Measurements from ENCODE around the gene PDLIM5.

PDLIM5 gene

DNA sequence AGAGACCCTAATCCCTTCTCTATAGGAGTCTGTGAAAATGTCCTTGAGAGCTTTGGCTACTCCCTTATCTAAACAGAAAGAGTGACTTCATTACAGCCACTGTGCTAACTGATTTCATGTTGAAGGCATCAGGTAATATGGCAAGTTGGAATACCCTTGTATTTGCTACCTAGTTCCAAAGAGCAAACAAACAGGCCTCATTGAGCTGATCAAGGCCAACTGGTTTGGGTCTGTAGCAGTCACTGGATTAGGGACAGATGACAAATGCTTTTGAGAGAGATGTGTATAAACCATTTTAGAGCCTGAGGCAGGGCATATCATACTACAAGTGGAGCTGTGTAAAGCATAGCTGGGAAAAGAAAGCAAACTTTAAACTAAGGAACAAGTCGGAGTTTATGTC is 22.9 kb upstream of the PDLIM5 start:
- no peak overlapping the region for H3K9ac ChIP-seq (ENCODE audit: low read length)
- H3K27ac ChIP-seq (ENCODE audit: low read depth, low read length): no peak overlapping the region
- H3K27me3 ChIP-seq (ENCODE audit: control insufficient read depth, insufficient read depth, low read length): no peaks in the 10 kb centered on the region
- H3K4me1 ChIP-seq (ENCODE audit: control insufficient read depth, insufficient read depth, low read length): no peaks in the 10 kb centered on the region
- no peak overlapping the region for H3K4me3 ChIP-seq (ENCODE audit: low read depth, low read length)
- H3K9me3 ChIP-seq (ENCODE audit: control insufficient read depth, insufficient read depth, low read depth, low read length): peaks cover 16% of the 10 kb centered on the region
- no peaks in the 10 kb centered on the region for H3K36me3 ChIP-seq (ENCODE audit: control insufficient read depth, insufficient read depth, low read length)

DNA sequence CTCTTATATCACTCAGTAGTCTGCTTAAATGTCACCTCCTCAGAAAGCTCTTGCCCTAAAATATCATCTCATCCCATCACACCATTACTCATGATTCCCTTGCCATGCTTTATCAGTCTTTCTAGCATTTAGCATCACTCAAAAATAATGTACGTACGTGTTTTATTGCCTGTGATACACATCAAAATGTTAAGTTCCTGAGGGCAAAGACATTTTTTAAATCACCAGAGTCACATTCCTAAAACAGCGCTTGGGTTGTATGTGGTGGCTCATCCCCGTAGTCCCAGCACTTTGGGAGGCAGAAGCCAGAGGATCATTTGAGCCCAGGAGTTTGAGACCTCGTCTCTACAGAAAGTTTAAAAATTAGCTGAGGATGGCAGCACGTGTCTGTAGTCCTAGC is 21.3 kb upstream of the PDLIM5 start:
- H3K9me3 ChIP-seq (ENCODE audit: control insufficient read depth, insufficient read depth, low read depth, low read length): peaks cover 13% of the 10 kb centered on the region
- no peak overlapping the region for H3K9ac ChIP-seq (ENCODE audit: low read length)
- H3K27me3 ChIP-seq (ENCODE audit: control insufficient read depth, insufficient read depth, low read length): no peaks in the 10 kb centered on the region
- H3K36me3 ChIP-seq (ENCODE audit: control insufficient read depth, insufficient read depth, low read length): no peaks in the 10 kb centered on the region
- no peaks in the 10 kb centered on the region for H3K4me1 ChIP-seq (ENCODE audit: control insufficient read depth, insufficient read depth, low read length)
- H3K27ac ChIP-seq (ENCODE audit: low read depth, low read length): no peak overlapping the region
- H3K4me3 ChIP-seq (ENCODE audit: low read depth, low read length): no peak overlapping the region

DNA sequence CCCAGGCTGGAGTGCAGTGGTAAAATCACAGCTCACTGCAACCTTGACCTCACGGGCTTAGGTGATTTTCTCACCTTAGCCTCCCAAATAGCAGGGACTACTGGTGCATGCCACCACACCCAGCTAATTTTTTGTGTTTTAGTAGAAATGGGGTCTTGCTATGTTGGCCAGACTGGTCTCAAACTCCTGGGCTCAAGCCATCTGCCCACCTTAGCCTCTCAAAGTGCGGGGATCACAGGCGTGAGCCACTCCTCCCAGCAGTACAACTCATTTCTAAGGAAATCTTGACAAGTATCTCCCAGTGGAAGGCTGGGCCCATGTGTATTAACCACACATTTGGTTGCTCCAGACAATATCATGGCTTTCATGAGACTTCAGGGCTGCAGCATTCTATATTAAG is 20.4 kb upstream of the PDLIM5 start:
- Histone ChIP-seq H3K27ac (ENCODE audit: low read depth, low read length) (no peak overlapping the region), H3K27me3 (ENCODE audit: control insufficient read depth, insufficient read depth, low read length) (no peaks in the 10 kb centered on the region), H3K36me3 (ENCODE audit: control insufficient read depth, insufficient read depth, low read length) (no peaks in the 10 kb centered on the region), H3K9ac (ENCODE audit: low read length) (no peak overlapping the region), H3K4me1 (ENCODE audit: control insufficient read depth, insufficient read depth, low read length) (peaks cover 8% of the 10 kb centered on the region; the same call in 1 of the 2 replicates), H3K9me3 (ENCODE audit: control insufficient read depth, insufficient read depth, low read depth, low read length) (peaks cover 12% of the 10 kb centered on the region), H3K4me3 (ENCODE audit: low read depth, low read length) (no peak overlapping the region)

DNA sequence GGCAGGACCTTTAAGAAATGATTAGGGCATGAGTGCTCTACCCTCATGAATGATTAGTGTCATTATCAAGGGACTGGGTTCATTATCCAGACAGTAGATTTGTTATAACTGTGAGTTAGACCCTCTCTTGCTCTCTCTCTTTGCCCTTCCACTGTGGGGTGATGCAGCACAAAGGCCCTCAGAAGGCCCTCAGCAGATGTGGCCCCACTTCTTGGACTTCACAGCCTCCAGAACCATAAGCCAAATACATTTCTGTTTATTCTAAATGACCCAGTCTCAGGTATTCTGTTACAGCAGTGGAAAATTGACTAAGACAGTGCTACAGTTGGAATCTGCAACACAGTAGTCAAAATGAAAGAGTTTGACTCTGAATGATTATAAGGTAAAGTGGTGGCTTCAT is 17.2 kb upstream of the PDLIM5 start:
- H3K9ac ChIP-seq (ENCODE audit: low read length): no peak overlapping the region
- no peak overlapping the region for H3K4me3 ChIP-seq (ENCODE audit: low read depth, low read length)
- H3K27ac ChIP-seq (ENCODE audit: low read depth, low read length): no peak overlapping the region
- 0 out of 2 replicates have a peak, but pooled peaks cover 2% of the 10 kb centered on the region for H3K9me3 ChIP-seq (ENCODE audit: control insufficient read depth, insufficient read depth, low read depth, low read length)
- H3K4me1 ChIP-seq (ENCODE audit: control insufficient read depth, insufficient read depth, low read length): peaks cover 12% of the 10 kb centered on the region; the same call in 1 of the 2 replicates
- no peaks in the 10 kb centered on the region for H3K27me3 ChIP-seq (ENCODE audit: control insufficient read depth, insufficient read depth, low read length)
- H3K36me3 ChIP-seq (ENCODE audit: control insufficient read depth, insufficient read depth, low read length): no peaks in the 10 kb centered on the region

DNA sequence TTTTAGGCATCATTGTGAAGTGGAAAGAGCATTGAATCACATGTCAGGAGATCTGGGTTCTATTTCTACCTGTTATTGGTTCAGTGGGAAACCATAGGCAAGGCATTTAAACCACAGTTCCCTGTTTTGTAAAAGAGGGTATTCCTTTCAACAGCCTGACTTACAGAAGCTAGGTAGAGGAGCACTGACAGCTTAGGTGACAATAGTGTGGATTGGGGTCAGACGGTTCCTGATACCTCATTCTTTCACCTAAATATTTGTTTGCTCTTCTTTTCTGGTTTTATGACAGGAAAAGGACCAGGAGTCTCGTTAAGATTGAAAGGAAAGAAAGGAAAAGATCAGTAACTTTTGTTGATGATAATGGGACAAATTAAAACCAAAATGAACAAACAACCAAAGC is 15.9 kb upstream of the PDLIM5 start:
- peaks cover 12% of the 10 kb centered on the region; the same call in 1 of the 2 replicates for H3K4me1 ChIP-seq (ENCODE audit: control insufficient read depth, insufficient read depth, low read length)
- no peak overlapping the region for H3K4me3 ChIP-seq (ENCODE audit: low read depth, low read length)
- H3K9ac ChIP-seq (ENCODE audit: low read length): no peak overlapping the region
- no peaks in the 10 kb centered on the region for H3K27me3 ChIP-seq (ENCODE audit: control insufficient read depth, insufficient read depth, low read length)
- H3K9me3 ChIP-seq (ENCODE audit: control insufficient read depth, insufficient read depth, low read depth, low read length): 0 out of 2 replicates have a peak, but pooled peaks cover 2% of the 10 kb centered on the region
- no peak overlapping the region for H3K27ac ChIP-seq (ENCODE audit: low read depth, low read length)
- H3K36me3 ChIP-seq (ENCODE audit: control insufficient read depth, insufficient read depth, low read length): no peaks in the 10 kb centered on the region

DNA sequence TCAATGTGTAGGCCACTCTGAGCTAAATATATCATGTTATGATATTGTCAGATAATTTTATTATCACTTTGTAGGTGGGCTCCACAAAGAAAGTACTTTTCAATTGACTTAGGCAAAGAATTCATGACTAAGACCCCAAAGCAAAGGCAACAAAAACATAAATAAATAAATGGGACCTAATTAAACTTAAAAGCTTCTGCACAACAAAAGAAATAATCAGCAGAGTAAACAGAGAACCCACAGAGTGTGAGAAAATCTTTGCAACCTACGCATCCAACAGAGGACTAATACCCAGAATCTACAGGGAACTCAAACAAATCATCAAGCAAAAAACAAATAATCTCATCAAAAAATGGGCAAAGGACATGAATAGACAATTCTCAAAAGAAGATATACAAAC is 15.2 kb upstream of the PDLIM5 start:
- no peaks in the 10 kb centered on the region for H3K36me3 ChIP-seq (ENCODE audit: control insufficient read depth, insufficient read depth, low read length)

DNA sequence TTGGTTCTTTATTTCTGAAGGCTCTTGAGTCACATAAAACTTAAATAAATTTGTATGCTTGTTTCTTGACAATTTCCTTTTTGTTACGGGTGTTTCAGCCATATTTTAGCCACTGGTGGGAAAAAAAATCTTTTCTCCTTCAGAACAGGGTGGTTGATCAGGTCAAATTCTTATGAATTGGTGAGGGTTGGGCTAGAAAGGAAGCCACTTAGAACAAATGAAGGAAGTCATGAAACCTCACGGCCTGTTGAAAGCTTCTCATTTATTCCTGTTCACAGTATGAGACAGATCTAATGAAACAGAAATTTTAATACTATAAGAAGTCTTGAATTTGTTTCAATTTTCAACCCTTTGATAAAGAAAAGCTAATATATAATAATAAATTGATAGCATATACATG is 12.1 kb upstream of the PDLIM5 start:
- no peak overlapping the region for H3K27ac ChIP-seq (ENCODE audit: low read depth, low read length)
- no peaks in the 10 kb centered on the region for H3K36me3 ChIP-seq (ENCODE audit: control insufficient read depth, insufficient read depth, low read length)
- H3K4me1 ChIP-seq (ENCODE audit: control insufficient read depth, insufficient read depth, low read length): peaks cover 12% of the 10 kb centered on the region; the same call in 1 of the 2 replicates
- no peak overlapping the region for H3K9ac ChIP-seq (ENCODE audit: low read length)
- H3K4me3 ChIP-seq (ENCODE audit: low read depth, low read length): no peak overlapping the region
- 0 out of 2 replicates have a peak, but pooled peaks cover under 1% of the 10 kb centered on the region for H3K9me3 ChIP-seq (ENCODE audit: control insufficient read depth, insufficient read depth, low read depth, low read length)
- no peaks in the 10 kb centered on the region for H3K27me3 ChIP-seq (ENCODE audit: control insufficient read depth, insufficient read depth, low read length)

More for the DNA sequence above, 15.2 kb upstream of the PDLIM5 start:
- Histone ChIP-seq H3K27ac (ENCODE audit: low read depth, low read length) (no peak overlapping the region), H3K9ac (ENCODE audit: low read length) (no peak overlapping the region), H3K27me3 (ENCODE audit: control insufficient read depth, insufficient read depth, low read length) (no peaks in the 10 kb centered on the region), H3K9me3 (ENCODE audit: control insufficient read depth, insufficient read depth, low read depth, low read length) (0 out of 2 replicates have a peak, but pooled peaks cover 2% of the 10 kb centered on the region), H3K4me1 (ENCODE audit: control insufficient read depth, insufficient read depth, low read length) (peaks cover 12% of the 10 kb centered on the region; the same call in 1 of the 2 replicates), H3K4me3 (ENCODE audit: low read depth, low read length) (no peak overlapping the region)

DNA sequence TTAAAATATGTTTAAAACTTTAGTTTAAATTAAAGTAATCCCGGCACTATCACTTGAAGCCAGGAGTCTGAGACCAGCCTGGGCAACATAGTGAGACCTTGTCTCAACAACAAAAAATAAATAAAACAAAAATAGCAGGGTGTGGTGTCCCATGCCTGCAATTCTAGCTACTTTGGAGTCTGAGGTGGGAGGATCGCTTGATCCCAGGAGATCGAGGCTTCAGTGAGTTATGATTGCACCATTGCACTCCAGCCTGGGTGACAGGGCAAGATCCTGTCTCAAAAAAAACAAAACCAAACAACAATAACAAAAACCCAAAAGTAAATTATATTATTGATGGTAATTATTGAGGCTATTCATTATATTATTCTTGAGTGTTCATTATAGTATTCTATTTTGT is 9.9 kb upstream of the PDLIM5 start:
- Histone ChIP-seq H3K4me1 (ENCODE audit: control insufficient read depth, insufficient read depth, low read length) (no peaks in the 10 kb centered on the region), H3K27ac (ENCODE audit: low read depth, low read length) (no peak overlapping the region), H3K36me3 (ENCODE audit: control insufficient read depth, insufficient read depth, low read length) (no peaks in the 10 kb centered on the region), H3K27me3 (ENCODE audit: control insufficient read depth, insufficient read depth, low read length) (no peaks in the 10 kb centered on the region), H3K9ac (ENCODE audit: low read length) (no peak overlapping the region), H3K9me3 (ENCODE audit: control insufficient read depth, insufficient read depth, low read depth, low read length) (no peaks in the 10 kb centered on the region), H3K4me3 (ENCODE audit: low read depth, low read length) (no peak overlapping the region)

DNA sequence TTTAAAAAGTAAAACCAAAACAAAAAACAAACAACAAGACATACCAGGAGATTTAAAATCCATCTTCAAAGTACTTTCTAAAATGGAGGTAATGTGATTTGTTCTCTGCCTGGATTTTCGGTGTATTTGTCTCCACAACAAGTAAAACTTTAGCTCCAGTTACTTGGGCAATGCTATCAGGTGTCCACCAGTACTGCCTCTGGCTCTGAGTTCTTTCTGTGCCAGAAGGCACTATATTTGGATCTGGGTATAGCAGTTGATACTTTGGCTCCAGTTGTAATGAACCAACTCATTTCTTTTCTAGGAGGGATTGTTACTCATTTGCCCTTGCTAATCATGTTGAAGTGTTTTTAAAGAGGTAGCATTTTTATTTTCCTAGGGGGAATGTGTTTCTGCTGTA is 9.5 kb upstream of the PDLIM5 start:
- no peaks in the 10 kb centered on the region for H3K36me3 ChIP-seq (ENCODE audit: control insufficient read depth, insufficient read depth, low read length)
- H3K4me1 ChIP-seq (ENCODE audit: control insufficient read depth, insufficient read depth, low read length): no peaks in the 10 kb centered on the region
- no peak overlapping the region for H3K27ac ChIP-seq (ENCODE audit: low read depth, low read length)
- H3K4me3 ChIP-seq (ENCODE audit: low read depth, low read length): no peak overlapping the region
- H3K27me3 ChIP-seq (ENCODE audit: control insufficient read depth, insufficient read depth, low read length): no peaks in the 10 kb centered on the region
- H3K9me3 ChIP-seq (ENCODE audit: control insufficient read depth, insufficient read depth, low read depth, low read length): no peaks in the 10 kb centered on the region
- no peak overlapping the region for H3K9ac ChIP-seq (ENCODE audit: low read length)

DNA sequence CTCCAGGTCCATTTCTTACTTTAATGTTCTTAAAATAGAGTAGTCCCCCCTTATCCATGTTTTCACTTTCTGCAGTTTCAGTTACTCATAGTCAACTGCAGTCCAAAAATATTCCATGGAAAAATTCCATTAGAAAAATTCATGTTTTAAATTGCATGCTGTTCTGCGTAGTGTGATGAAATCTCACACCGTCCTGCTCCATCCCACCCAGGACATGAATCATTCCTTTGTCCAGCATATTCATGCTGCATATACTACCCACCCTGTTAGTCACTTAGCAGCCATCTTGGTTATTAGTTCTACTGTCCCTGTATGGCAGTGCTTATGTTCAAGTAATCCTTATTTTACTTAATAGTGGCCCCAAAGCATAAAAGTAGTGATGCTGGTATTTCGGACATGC is 5.4 kb upstream of the PDLIM5 start:
- Histone ChIP-seq H3K27me3 (ENCODE audit: control insufficient read depth, insufficient read depth, low read length) (no peaks in the 10 kb centered on the region), H3K9ac (ENCODE audit: low read length) (no peak overlapping the region), H3K4me3 (ENCODE audit: low read depth, low read length) (no peak overlapping the region), H3K36me3 (ENCODE audit: control insufficient read depth, insufficient read depth, low read length) (no peaks in the 10 kb centered on the region), H3K27ac (ENCODE audit: low read depth, low read length) (no peak overlapping the region), H3K4me1 (ENCODE audit: control insufficient read depth, insufficient read depth, low read length) (peaks cover 10% of the 10 kb centered on the region; the same call in 1 of the 2 replicates), H3K9me3 (ENCODE audit: control insufficient read depth, insufficient read depth, low read depth, low read length) (no peaks in the 10 kb centered on the region)

DNA sequence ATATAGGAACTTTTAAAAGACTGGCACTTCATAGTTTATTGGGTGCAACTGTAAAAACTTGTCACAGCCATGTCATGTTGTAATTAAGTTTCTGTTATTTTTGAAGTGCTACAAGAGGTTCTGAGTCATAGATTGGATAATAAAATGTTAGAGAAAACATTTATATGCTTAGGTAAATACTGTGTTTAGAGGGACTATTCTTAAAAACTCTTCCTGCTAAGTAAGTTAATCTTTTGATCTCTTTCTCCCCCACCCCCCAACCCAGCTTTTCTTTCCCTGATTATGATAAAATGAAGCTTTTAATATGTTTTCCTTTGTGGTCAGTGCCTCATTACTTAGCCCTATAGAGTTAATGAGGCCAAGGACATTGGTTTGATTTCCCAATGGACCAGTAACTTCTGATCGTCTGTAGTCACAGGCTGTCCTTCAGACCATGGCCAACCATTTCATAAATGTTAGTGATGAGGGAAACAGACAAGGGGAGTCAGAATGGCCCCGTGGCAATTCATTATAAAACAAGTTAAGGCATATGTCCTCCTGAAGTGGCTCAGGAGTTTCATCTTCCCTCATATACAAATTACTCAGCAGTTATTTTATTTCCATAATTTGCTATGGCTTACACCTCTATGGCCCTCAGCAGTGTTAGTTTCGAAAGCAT is 3.9 kb upstream of the PDLIM5 start:
- Histone ChIP-seq H3K27ac (ENCODE audit: low read depth, low read length) (no peak overlapping the region), H3K4me1 (ENCODE audit: control insufficient read depth, insufficient read depth, low read length) (peaks cover 10% of the 10 kb centered on the region; the same call in 1 of the 2 replicates), H3K4me3 (ENCODE audit: low read depth, low read length) (no peak overlapping the region), H3K9me3 (ENCODE audit: control insufficient read depth, insufficient read depth, low read depth, low read length) (no peaks in the 10 kb centered on the region), H3K27me3 (ENCODE audit: control insufficient read depth, insufficient read depth, low read length) (no peaks in the 10 kb centered on the region), H3K36me3 (ENCODE audit: control insufficient read depth, insufficient read depth, low read length) (no peaks in the 10 kb centered on the region), H3K9ac (ENCODE audit: low read length) (no peak overlapping the region)
